ACC112 (cell line): ENCODE data around the gene NAALADL1.

Experiments used
- H2AFZ ChIP-seq: fragments of 200-600 bp; sonication (generic); one replicate; pipeline ENCODE4 v1.6.0; 2017; ENCODE audit warnings: antibody characterized with exemption, low read length; ENCODE audit not compliant: unreplicated experiment
- H3K27ac ChIP-seq: fragments of 200-600 bp; sonication (generic); 2 replicates; pipeline ENCODE4 v1.5.1; 2014; ENCODE audit warnings: low read depth, mild to moderate bottlenecking, antibody characterized with exemption, low read length, moderate library complexity
- H3K27me3 ChIP-seq: fragments of 200-600 bp; sonication (generic); 2 replicates; pipeline ENCODE4 v1.6.1; 2014; ENCODE audit warnings: mild to moderate bottlenecking, antibody characterized with exemption, low read length, moderate library complexity, mixed read lengths; ENCODE audit not compliant: insufficient read depth
- H3K36me3 ChIP-seq: fragments of 200-600 bp; sonication (generic); 2 replicates; pipeline ENCODE4 v1.6.1; 2016; ENCODE audit warnings: mild to moderate bottlenecking, antibody characterized with exemption, low read length, moderate library complexity, mixed read lengths; ENCODE audit not compliant: insufficient read depth
- H3K4me1 ChIP-seq: fragments of 200-600 bp; sonication (generic); one replicate; pipeline ENCODE4 v1.6.1; 2016; ENCODE audit warnings: low read length, mixed read lengths; ENCODE audit not compliant: insufficient read depth, unreplicated experiment, control insufficient read depth
- H3K4me3 ChIP-seq: fragments of 200-600 bp; sonication (generic); 2 replicates; pipeline ENCODE4 v1.5.1; 2014; ENCODE audit warnings: mild to moderate bottlenecking, low read depth, low read length
- H3K79me2 ChIP-seq: fragments of 200-600 bp; sonication (generic); one replicate; pipeline ENCODE4 v1.6.0; 2016; ENCODE audit warnings: low read length; ENCODE audit not compliant: control insufficient read depth, unreplicated experiment, insufficient read depth

Gene NAALADL1, protein sequence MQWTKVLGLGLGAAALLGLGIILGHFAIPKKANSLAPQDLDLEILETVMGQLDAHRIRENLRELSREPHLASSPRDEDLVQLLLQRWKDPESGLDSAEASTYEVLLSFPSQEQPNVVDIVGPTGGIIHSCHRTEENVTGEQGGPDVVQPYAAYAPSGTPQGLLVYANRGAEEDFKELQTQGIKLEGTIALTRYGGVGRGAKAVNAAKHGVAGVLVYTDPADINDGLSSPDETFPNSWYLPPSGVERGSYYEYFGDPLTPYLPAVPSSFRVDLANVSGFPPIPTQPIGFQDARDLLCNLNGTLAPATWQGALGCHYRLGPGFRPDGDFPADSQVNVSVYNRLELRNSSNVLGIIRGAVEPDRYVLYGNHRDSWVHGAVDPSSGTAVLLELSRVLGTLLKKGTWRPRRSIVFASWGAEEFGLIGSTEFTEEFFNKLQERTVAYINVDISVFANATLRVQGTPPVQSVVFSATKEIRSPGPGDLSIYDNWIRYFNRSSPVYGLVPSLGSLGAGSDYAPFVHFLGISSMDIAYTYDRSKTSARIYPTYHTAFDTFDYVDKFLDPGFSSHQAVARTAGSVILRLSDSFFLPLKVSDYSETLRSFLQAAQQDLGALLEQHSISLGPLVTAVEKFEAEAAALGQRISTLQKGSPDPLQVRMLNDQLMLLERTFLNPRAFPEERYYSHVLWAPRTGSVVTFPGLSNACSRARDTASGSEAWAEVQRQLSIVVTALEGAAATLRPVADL

GRCh38 chr11:65058419-65059054 lies at the start of gene NAALADL1:
TSS of gene NAALADL1 (minus strand) at chr11:65058553. CDS start at chr11:65058521, 32 bp downstream.
- H3K27ac ChIP-seq = no peak within 1 kb of the TSS
- no peak within 1 kb of the TSS for H3K4me3 ChIP-seq

DNA sequence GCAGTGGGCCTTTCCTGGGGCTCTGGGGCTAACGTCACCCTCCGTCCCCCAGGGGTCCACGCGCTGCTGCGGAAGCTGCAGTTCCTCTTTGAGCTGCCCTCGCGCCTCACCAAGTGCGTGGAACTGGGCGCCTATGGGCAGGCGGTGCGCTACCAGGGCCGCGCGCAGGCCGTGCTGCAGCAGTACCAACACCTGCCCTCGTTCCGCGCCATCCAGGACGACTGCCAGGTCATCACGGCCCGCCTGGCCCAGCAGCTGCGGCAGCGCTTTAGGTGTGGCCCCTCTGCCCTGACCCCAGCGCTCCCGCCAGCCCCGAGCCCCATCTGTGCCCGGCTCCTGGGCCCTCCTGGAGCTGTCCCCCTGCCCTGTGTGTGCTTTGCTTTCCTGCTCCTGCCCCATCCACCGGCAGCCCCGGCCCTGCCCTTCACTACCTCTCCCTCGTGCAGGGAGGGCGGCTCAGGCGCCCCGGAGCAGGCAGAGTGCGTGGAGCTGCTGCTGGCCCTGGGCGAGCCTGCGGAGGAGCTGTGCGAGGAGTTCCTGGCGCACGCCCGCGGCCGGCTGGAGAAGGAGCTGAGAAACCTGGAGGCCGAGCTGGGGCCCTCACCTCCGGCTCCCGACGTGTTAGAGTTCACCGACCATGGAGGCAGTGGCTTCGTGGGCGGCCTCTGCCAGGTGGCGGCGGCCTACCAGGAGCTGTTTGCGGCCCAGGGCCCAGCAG lies 49.6 kb upstream of the NAALADL1 start:
- H3K27me3 ChIP-seq = no peaks in the 10 kb centered on the region
- H3K27ac ChIP-seq = no peak overlapping the region
- H2AFZ ChIP-seq = no peak overlapping the region
- peaks cover 3% of the 10 kb centered on the region for H3K79me2 ChIP-seq
- peaks cover 4% of the 10 kb centered on the region for H3K4me1 ChIP-seq
- H3K4me3 ChIP-seq = no peak overlapping the region
- H3K36me3 ChIP-seq = no peaks in the 10 kb centered on the region

More at GRCh38 chr11:65058419-65059054, at the start of gene NAALADL1:
- H3K79me2 ChIP-seq = no peaks in the 10 kb centered on the region
- H3K4me1 ChIP-seq = no peaks in the 10 kb centered on the region
- H3K36me3 ChIP-seq = no peaks in the 10 kb centered on the region
- no peaks in the 10 kb centered on the region for H3K27me3 ChIP-seq
- H2AFZ ChIP-seq = no peak within 1 kb of the TSS

DNA sequence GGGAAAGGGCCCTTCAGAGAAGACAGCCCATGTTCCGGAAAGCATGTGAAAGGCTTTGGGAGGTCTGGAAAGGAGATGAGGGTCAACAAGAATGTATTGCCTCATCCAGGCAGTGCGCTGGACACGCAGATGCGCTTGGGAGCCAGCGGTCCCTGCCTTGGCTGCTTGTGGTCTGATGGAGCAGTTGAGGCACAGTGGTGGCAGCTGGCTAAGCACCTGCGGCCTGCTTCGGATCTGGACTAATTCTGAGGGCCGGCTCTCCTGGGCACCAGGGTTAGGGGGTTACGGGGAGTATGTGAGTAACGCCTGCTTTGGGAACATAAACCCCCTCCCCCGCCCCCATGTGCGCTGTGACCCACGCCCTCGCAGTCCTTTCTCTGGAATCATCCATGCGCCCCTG lies 48.7 kb upstream of the NAALADL1 start:
- Histone ChIP-seq H3K27me3 (no peaks in the 10 kb centered on the region), H3K27ac (no peak overlapping the region), H2AFZ (no peak overlapping the region), H3K36me3 (no peaks in the 10 kb centered on the region), H3K79me2 (peaks cover 3% of the 10 kb centered on the region), H3K4me1 (peaks cover 12% of the 10 kb centered on the region), H3K4me3 (no peak overlapping the region)

GRCh38 chr11:65104628-65105027 lies 46.3 kb upstream of the NAALADL1 start:
- Histone ChIP-seq H3K79me2 (peaks cover 3% of the 10 kb centered on the region), H3K27ac (no peak overlapping the region), H3K27me3 (no peaks in the 10 kb centered on the region), H2AFZ (no peak overlapping the region), H3K36me3 (no peaks in the 10 kb centered on the region), H3K4me1 (peaks cover 12% of the 10 kb centered on the region), H3K4me3 (no peak overlapping the region)

DNA sequence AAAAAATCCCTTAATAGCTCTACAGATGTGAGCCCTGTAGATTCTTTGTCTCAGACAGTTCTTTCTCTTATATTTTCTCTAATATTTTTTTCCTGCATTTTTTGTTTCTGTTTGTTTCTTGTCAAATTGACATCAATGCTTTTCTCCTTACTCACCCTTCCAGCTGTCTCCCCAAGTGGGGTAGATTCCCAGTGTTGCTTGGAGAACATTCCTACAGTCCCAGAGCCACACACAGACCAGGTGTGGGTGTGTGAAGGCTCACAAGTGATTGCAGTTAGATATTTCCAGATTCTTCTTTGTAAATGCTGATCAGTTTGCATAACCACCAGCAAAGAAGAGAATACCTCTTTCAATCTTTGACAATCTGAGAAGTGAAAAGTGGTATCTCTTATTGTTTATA lies 45.1 kb upstream of the NAALADL1 start:
- Histone ChIP-seq H3K79me2 (peaks cover 3% of the 10 kb centered on the region), H3K36me3 (no peaks in the 10 kb centered on the region), H3K4me1 (peaks cover 12% of the 10 kb centered on the region), H3K4me3 (no peak overlapping the region), H3K27me3 (no peaks in the 10 kb centered on the region), H3K27ac (no peak overlapping the region), H2AFZ (no peak overlapping the region)

DNA sequence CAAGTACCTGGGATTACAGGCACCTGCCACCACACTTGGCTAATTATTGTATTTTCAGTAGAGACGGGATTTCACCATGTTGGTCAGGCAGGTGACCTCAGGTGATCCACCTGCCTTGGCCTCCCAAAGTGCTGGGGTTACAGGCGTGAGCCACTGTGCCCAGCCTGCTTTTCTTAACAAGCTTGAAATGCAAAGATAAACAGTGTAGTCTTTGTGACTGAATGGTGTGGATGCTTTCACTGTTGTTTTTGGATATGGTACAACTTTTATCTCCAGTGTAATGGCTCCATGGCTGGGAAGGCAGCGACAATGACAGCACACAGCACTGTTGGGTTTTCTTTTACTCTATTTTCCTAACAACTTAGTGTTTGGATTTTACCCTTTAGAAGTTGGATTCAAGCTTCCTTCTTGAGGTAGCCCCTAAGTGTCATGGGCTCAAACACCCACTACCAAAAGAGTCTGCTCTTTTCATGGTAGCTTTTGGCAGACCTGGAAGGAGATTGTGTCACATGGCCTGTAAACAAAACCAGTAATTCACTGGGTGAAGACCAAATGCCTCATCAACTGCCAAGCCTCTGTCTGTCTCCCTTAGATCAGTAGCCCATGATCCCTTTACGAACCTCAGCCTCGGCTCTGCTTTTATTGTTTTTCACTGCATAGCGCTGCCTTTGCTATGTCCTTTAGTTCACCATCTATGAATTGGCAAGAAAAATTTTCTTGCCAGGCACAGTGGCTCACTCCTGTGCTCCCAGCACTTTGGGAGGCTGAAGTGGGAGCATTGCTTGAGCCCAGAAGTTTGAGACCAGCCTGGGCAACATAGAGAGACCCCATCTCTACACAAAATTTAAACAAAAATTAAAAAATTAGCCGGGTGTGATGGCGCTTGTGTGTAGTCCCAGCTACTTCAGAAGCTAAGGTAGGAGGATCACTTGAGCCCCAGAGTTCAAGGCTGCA lies 44.1 kb upstream of the NAALADL1 start:
- H3K27me3 ChIP-seq = no peaks in the 10 kb centered on the region
- peaks cover 12% of the 10 kb centered on the region for H3K4me1 ChIP-seq
- peaks cover 3% of the 10 kb centered on the region for H3K79me2 ChIP-seq
- no peak overlapping the region for H3K4me3 ChIP-seq
- H2AFZ ChIP-seq = peak overlapping the region; percentile 66
- H3K36me3 ChIP-seq = no peaks in the 10 kb centered on the region
- peak overlapping the region; percentile 45; the same call in 1 of the 2 replicates for H3K27ac ChIP-seq

DNA sequence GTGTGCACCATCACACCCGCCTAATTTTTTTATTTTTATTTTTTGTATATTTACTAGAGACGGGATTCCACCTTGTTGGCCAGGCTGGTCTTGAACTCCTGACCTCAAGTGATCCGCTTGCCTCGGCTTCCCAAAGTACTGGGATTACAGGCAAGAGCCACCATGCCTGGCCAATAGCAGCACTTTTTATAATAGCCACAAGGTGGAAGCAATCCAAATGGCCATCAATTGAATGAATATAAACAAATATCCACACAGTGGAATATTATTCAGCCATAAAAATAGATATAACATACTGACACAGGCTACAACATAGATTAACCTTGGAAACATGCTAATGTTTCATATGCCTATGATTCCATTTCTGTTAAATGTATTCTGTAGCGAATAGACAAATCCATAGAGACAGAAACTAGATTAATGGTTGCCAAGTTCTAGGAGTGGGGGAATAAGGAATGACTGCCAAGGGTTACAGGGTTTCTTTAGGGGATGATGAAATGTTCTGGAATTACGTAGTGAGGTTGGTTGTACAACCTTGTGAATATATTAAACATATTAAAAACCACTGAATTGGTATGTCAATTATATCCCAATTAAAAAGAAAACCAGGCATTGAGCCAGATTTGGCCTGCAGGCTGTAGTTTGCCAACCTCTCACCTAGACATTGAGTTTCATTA lies 42.5 kb upstream of the NAALADL1 start:
- Histone ChIP-seq H2AFZ (no peak overlapping the region), H3K36me3 (no peaks in the 10 kb centered on the region), H3K79me2 (peaks cover 8% of the 10 kb centered on the region), H3K4me1 (peaks cover 17% of the 10 kb centered on the region), H3K27ac (no peak overlapping the region), H3K27me3 (no peaks in the 10 kb centered on the region), H3K4me3 (no peak overlapping the region)

DNA sequence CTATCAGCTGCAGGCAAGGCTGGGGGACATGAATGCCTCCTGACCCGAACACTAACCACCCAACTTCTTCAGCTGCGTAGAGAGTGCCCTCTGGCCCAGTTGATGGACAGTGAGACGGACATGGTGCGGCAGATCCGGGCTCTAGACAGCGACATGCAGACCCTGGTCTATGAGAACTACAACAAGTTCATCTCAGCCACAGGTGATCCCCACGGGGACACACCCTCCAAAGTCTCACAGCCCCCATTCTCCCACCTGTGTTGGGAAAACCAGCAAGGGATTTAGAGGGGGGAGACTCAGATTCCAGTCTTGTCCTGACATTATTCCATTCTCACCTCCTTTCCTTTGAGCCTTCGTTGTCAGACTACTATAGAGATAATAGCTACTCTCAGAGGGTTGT lies 38.6 kb upstream of the NAALADL1 start:
- Histone ChIP-seq H3K4me1 (peaks cover 8% of the 10 kb centered on the region), H2AFZ (no peak overlapping the region), H3K27me3 (no peaks in the 10 kb centered on the region), H3K79me2 (peaks cover 5% of the 10 kb centered on the region), H3K27ac (no peak overlapping the region), H3K4me3 (peak overlapping the region; percentile 86), H3K36me3 (no peaks in the 10 kb centered on the region)

DNA sequence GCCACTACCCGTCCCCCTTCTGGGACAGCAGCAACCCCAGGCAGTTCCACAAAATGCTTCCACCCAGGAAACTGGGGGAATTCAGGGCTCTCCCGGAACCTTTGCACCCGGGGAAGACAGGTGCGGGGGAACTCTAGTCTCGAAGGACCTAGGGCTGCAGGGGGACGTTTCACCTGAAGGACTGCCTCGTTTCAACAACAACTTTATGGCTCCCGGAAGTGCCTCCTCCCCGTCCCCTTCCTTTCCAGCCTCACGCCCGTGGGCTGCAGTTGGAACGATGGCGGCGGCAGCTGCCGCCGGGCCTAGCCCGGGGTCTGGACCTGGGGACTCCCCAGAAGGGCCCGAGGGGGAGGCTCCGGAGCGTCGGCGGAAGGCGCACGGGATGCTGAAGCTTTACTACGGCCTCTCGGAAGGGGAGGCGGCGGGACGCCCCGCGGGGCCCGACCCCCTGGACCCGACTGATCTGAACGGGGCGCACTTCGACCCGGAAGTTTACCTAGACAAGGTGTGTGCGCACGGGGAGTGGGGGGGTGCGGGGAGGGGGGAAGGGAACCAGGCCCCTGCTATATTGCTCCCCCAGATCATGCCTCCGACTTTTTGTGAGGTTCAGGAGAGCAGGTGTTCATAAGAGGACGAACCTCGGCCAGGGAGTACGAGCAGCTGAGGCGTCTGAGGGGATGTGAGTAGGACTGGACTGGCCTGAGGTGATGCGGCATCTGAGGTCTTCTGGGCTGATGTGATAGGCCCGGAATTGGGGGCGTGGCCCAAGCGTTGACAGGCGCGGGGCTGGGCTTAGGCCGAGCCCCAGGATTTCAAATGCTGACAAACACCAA lies 37.8 kb upstream of the NAALADL1 start, which contains the start of gene VPS51:
Gene VPS51, plus strand, starts transcription at position 241 of the 833 bp plus-strand sequence. Its CDS starts 37 bp downstream, at position 278.
- H3K4me1 ChIP-seq = peaks cover 5% of the 10 kb centered on the region
- H3K27me3 ChIP-seq = no peaks in the 10 kb centered on the region
- no peaks in the 10 kb centered on the region for H3K36me3 ChIP-seq
- peak within 1 kb of the TSS; percentile 45 for H3K27ac ChIP-seq
- H3K79me2 ChIP-seq = peaks cover 5% of the 10 kb centered on the region
- H3K4me3 ChIP-seq = peak within 1 kb of the TSS; percentile 86
- peak within 1 kb of the TSS; percentile 97 for H2AFZ ChIP-seq
